ENCODE results near the gene ATF7IP2. TPM values are rescaled to one million over a fixed set of nuclear protein-coding genes. Genes with fewer than 3 reads are reported as not detected.

Gene ATF7IP2
- total and polyA plus RNA-seq, 2 experiments from 2014 or later, result 1.1 to 1.3 TPM

DNA sequence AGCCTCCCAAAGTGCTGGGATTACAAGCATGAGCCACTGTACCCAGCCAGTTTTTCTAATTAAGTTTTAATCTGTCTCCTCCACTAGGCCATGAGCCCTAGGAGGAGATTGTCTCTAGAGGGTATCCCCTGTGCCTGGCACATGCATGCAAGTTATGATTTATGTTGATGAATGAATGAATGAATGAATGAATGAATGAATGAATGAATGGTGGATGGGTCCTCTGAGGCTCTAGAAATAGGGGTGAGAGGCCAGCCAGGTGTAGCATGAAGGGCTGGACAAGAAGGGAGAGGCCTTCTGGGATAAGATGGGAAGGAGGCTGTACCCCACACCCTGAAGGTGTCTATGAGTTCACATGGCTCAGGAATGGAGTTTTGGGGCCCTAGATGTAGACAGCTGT is 145.7 kb downstream of the ATF7IP2 start:
- H2AFZ ChIP-seq, result no peak overlapping the region
- H3K4me1 ChIP-seq (ENCODE audit: insufficient read depth), result peaks cover 6% of the 10 kb centered on the region; the same call in 1 of the 2 replicates
- no peaks in the 10 kb centered on the region for H3K9me3 ChIP-seq (ENCODE audit: low read depth)
- no peak overlapping the region for H3K4me3 ChIP-seq
- no peak for TF ChIP-seq EZH2phosphoT487 (IDR thresholded peaks at IDR 0.05; ENCODE audit: insufficient read depth, low read depth)
- no peak for TF ChIP-seq EZH2 (IDR thresholded peaks at IDR 0.05; ENCODE audit: insufficient read depth, poor library complexity, severe bottlenecking)
- H3K27me3 ChIP-seq (replicated peaks; ENCODE audit: insufficient read depth), result no peaks in the 10 kb centered on the region
- no peaks in the 10 kb centered on the region for H4K20me1 ChIP-seq (ENCODE audit: insufficient read depth)
- H3K36me3 ChIP-seq (ENCODE audit: low read depth), result no peaks in the 10 kb centered on the region
- H3K9me2 ChIP-seq (ENCODE audit: insufficient read depth), result no peaks in the 10 kb centered on the region
- no peak overlapping the region for H3K4me2 ChIP-seq (ENCODE audit: unreplicated experiment)
- H3K9ac ChIP-seq, result no peak overlapping the region
- no peak for DNase-seq
- no peak overlapping the region for H3K27ac ChIP-seq
- in situ Hi-C loops (cut with MboI), result no loop called here
- H3K79me2 ChIP-seq (ENCODE audit: insufficient read depth), result no peaks in the 10 kb centered on the region
- no peaks in the 10 kb centered on the region for H3F3A ChIP-seq (ENCODE audit: insufficient read depth)

Small RNAs within 50 kb of the gene (small RNA-seq; reads per million reads assigned to genes)
- gene RNU6-633P (ENCODE audit: low read depth, low replicate concordance), result not detected

Other genes starting within 250 kb of the ATF7IP2 start
- not detected in 2 replicates for gene GRIN2A, start 203.6 kb upstream of the ATF7IP2 start, total RNA-seq (2014; rRNA removed; shearing (Covaris generic))
- not detected in 2 replicates for gene GRIN2A, start 203.6 kb upstream of the ATF7IP2 start, polyA plus RNA-seq (2016; fragmentation: Nextera tagmentation; extraction: Ambion mirVana)
- 23.0 and 26.0 TPM in 2 replicates for gene EMP2, start 194.5 kb downstream of the ATF7IP2 start, total RNA-seq (2014; rRNA removed; shearing (Covaris generic))
- gene EMP2, start 194.5 kb downstream of the ATF7IP2 start, polyA plus RNA-seq (2016; fragmentation: Nextera tagmentation; extraction: Ambion mirVana), result 65.7 and 73.7 TPM in 2 replicates

Measured in GM23248 (cell line).